ENCODE measurements around the gene ADAM12.

ADAM12 gene

GRCh38 chr10:126090911-126091728, 297.2 kb downstream of the ADAM12 start:
- no peak for DNase-seq (ENCODE audit: low read depth in 3 of 3, low spot score in 1 of 3)

- no peak for DNase-seq (ENCODE audit: low read depth in 3 of 3, low spot score in 1 of 3)
Measured at GRCh38 chr10:126090443-126090842, 297.8 kb downstream of the ADAM12 start.

GRCh38 chr10:126087796-126088505, 300.3 kb downstream of the ADAM12 start:
- DNase-seq (ENCODE audit: low read depth in 3 of 3, low spot score in 1 of 3) = no peak

GRCh38 chr10:126087153-126087680, 301.1 kb downstream of the ADAM12 start:
- no peak for DNase-seq (ENCODE audit: low read depth in 3 of 3, low spot score in 1 of 3)

- DNase-seq (ENCODE audit: low read depth in 3 of 3, low spot score in 1 of 3) = no peak
Measured at GRCh38 chr10:126085806-126086205, 302.5 kb downstream of the ADAM12 start.

DNA sequence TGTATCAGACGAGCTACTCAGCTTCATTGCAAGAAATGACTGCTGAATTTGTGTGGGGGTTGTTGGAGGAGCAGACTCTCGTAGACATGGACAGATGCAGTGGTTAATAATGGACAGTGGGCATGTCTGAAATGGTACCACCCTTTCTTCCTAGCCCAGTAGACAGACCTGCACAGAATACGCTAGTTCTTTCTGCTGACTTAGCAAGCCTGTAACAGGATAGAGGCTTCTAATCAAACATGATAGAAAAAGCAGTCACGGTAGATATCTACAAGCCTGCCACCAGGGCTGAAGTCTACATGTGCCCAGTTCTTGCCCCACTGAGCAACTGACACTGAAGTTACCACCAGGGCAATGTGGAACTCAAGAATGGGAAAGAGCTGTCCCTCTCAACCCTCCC, 303.9 kb downstream of the ADAM12 start:
- no peak for DNase-seq (ENCODE audit: low read depth in 3 of 3, low spot score in 1 of 3)

- no peak for DNase-seq (ENCODE audit: low read depth in 3 of 3, low spot score in 1 of 3)
Measured at GRCh38 chr10:126083009-126083408, 305.3 kb downstream of the ADAM12 start.

DNA sequence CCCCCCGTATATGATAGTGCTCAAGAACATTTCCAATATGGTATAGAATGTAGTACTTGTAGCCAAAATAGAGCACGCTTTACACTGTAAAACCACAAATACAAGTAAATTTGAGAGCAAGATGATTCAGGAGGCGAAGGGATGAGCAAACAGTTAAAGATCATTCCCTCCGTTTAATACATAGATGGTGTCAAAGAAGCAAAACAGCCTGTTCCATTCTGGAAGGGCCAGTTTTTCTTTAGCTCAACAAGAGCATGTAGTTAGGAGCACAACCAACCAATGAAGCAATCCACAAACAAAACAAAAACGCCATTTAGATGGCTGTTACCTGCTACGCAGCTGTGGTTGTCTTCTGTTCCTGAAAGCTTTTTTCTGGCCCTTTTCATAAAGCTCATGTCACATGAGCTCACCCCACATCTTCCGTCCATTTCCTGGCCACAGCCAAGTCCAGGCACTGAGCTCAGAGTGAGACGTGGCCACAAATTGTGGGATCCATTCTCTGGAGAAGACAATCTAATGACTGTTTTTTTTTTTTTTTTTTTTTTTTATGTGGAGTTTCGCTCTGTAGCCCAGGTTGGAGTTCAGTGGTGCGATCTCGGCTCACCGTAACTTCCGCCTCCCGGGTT, 306.3 kb downstream of the ADAM12 start:
- no peak for DNase-seq (ENCODE audit: low read depth in 3 of 3, low spot score in 1 of 3)

- DNase-seq (ENCODE audit: low read depth in 3 of 3, low spot score in 1 of 3) = no peak
Measured at GRCh38 chr10:126080879-126081411, 307.3 kb downstream of the ADAM12 start.

DNA sequence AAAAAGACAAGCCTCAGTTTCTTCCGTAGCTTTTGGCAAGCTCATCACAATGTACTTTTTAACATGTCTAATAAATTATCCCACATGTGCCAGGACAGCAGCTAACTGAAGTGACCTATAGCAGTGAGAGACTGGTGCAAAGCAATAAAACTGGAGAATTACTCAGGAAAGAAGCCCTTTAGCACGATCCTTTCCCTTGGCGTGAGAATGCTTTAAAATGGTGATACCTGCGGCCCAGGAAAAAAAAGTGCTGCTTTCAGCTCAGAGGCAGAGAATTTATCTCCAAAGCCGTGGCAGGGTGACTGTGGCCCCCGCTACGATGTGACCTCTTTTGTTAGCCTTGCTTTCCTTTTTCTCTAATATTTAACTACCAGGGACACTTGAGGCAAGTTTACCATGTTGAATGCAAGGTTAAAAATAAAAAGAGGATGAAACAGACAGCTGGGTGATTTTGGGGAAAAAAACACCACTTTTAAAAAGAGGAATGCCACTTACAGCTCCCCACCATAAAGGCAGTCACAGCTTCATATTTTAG, 307.9 kb downstream of the ADAM12 start:
- DNase-seq (ENCODE audit: low read depth in 3 of 3, low spot score in 1 of 3) = no peak

DNA sequence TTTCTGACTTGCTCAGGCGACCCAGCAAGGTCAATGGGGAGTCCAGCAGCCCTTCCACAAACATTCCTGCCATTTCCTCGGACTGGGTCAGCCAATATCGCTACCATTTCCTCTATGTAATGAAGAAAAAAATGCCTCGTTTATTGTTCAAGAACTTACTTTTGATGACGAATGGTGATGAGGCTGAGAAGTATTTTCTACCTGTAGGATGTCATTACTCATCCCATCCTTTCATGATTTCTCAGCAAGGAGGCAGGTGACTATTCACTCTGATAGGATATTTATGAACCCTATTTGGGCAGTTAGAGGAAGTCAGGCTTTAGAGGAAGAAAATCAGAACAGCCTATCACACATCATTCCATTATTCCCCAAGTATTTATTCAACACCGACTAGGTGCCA, 313.3 kb downstream of the ADAM12 start:
- no peak for DNase-seq (ENCODE audit: low read depth in 3 of 3, low spot score in 1 of 3)

GRCh38 chr10:126074291-126074690, 314.0 kb downstream of the ADAM12 start:
- no peak for DNase-seq (ENCODE audit: low read depth in 3 of 3, low spot score in 1 of 3)

DNA sequence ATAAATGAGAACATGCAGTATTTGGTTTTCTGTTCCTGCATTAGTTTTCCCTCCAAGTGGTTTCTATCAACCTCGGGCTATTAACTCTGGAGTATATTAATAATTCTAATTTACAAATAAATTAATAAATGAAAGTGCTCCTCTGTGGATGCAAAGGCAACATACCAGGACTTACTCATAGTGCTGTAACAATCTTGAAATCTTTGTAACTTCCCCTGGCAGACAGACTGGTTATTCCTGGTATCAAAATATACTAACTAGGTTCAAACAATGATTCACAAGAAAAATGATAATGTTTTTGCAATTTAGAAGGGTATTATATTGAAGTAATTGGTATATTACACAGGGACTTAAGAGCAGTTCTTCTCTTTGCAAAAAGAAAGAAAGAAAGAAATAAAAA, 314.7 kb downstream of the ADAM12 start:
- DNase-seq (ENCODE audit: low read depth in 3 of 3, low spot score in 1 of 3) = no peak

GRCh38 chr10:126072622-126073021, 315.7 kb downstream of the ADAM12 start:
- no peak for DNase-seq (ENCODE audit: low read depth in 3 of 3, low spot score in 1 of 3)

DNA sequence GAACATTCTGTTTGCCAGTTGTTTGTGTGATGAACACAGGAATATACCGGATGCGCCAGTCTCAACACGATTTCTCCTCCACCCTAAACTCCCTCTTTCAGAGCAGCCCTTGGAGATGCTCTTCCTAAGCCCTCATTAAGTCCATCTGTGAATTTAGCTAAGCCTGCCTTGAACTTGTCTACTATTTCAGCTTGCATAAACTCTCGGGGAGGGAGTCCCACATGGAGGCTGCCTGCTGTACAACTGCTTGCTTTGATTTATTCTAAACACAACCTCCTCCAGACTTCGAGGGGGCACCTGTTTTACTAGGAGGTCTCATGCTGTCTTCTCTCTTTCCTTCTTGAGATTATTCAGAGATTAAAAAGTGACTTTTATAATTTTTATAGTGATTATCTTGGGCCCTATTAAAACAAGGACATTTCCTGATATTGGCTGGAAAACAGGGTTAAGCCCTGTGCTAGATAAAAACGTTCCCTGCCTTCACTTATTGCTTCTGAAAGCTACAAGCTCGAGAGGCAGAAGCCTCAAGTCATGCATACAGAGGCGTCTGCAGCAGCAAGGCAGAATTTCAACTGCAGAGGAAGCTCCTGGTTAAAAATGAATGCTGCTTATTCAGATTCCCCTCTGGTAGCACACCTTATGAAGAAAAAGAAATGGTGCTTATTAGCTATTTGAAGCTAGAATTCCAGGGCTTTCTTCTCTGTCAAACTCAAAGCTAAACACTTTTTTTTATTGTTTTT, 317.6 kb downstream of the ADAM12 start:
- DNase-seq (ENCODE audit: low read depth in 3 of 3, low spot score in 1 of 3) = no peak

GRCh38 chr10:126068322-126068721, 320.0 kb downstream of the ADAM12 start:
- no peak for DNase-seq (ENCODE audit: low read depth in 3 of 3, low spot score in 1 of 3)

DNA sequence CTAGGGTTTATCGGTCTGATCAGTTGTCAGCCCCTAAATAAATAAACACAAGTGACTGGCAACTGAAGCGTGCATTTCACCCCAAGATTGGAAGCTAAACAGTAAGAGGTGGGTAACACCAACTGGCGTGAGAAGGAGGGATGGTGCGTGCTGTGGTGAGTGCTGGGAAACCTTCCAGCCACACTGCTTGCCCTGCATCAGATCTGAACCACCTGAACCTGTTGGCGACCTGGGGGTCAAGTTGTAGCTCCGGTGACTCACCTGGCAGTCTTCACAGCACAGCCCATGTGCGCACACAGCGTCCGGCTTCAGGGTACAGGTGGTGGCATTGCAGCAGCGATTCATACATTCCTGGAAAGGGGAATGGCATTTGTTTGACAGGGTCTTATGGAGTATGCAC, 321.8 kb downstream of the ADAM12 start:
- no peak for DNase-seq (ENCODE audit: low read depth in 3 of 3, low spot score in 1 of 3)

DNA sequence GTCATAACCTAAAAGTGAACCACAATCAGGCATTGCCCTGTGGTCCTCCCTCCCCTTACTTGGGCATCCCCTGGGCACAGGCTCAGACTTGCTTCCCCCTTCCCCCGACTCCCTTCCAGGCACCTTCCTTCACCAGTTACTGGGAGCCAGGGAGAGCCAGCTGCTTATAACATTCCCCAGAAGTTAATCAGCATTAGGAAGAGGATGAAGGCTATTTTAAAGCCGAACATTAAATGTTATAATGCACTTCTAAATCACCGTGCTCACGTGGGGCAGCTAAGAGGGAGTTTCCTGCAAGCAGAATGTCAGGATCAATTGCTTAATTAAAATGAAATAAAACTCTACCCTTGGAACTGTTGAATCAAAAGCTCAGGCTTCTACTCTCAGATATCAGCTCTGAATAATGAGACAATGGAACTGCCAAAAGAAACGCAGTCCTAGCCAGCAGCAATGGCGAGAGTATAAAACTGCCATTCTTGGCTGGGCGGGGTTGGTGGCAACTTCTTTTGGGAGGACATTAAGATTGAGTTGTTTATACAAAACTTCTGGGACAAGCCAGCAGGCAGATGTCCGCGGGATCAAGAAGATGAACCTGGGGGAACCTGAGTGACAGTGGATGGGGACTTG, 322.4 kb downstream of the ADAM12 start:
- no peak for DNase-seq (ENCODE audit: low read depth in 3 of 3, low spot score in 1 of 3)

GRCh38 chr10:126064512-126064911, 323.8 kb downstream of the ADAM12 start:
- DNase-seq (ENCODE audit: low read depth in 3 of 3, low spot score in 1 of 3) = no peak

DNA sequence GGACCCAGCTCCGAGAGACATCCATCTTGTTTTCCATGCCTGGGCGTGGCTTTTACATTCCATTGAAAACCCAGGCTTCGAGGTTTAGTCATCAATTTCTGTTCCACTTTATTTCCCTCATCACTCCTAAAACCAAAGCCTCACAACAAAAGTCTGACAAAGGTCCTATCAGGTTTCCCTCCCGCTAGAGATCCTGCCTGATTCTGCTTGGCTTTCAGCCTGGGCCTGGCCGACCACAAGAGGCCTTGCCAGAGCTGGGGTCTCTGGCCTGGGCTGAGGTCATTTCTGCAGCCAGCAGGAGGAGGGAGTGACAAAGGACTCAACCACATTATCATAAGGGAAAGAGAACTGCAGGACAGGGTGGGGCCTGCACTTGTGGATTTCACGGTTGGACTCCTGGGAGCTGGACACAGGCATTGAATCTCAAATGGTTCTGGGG, 324.9 kb downstream of the ADAM12 start:
- no peak for DNase-seq (ENCODE audit: low read depth in 3 of 3, low spot score in 1 of 3)
